Neutrophil (primary cell): ENCODE results near the gene VIT.
A peak's percentile ranks its signal among the peaks of the same experiment; 100 is the strongest.

Source experiments
- H3K27ac ChIP-seq: fragments of 200-600 bp; sonication (generic); 2 replicates; pipeline ENCODE4 v1.5.1; 2016; ENCODE audit warnings: mild to moderate bottlenecking, moderate library complexity
- H3K27me3 ChIP-seq: fragments of 200-600 bp; sonication (generic); 2 replicates; pipeline ENCODE4 v1.6.0; 2016; ENCODE audit warnings: mild to moderate bottlenecking
- H3K36me3 ChIP-seq: fragments of 200-600 bp; sonication (generic); 2 replicates; pipeline ENCODE4 v1.5.1; 2017
- H3K4me1 ChIP-seq, 2 experiments: fragments of 200-600 bp in 1 of 2; sonication (generic) in 1 of 2; 1 replicate in 1 of 2; 2 replicates in 1 of 2; pipeline versions ENCODE4 v1.5.1 to v1.6.1; 2013 to 2016; ENCODE audit warnings: low read depth in 1 of 2, low read length in 1 of 2, mild to moderate bottlenecking in 1 of 2, moderate library complexity in 1 of 2; ENCODE audit not compliant: control insufficient read depth in 1 of 2, insufficient read depth in 1 of 2
- H3K4me3 ChIP-seq, 2 experiments: fragments of 200-600 bp in 1 of 2; sonication (generic) in 1 of 2; 1 replicate in 1 of 2; 2 replicates in 1 of 2; pipeline ENCODE4 v1.5.1; 2013 to 2016; ENCODE audit warnings: low read depth in 1 of 2, low read length in 1 of 2, mild to moderate bottlenecking in 1 of 2, moderate library complexity in 1 of 2
- H3K9me3 ChIP-seq: fragments of 200-600 bp; sonication (generic); 2 replicates; pipeline ENCODE4 v1.5.1; 2016
- TF ChIP-seq, protein P1 (sequence below): fragments of 200-600 bp; sonication (generic); IDR thresholded peaks from 2 replicates; pipeline ENCODE4 v1.5.1; 2016; ENCODE audit warnings: antibody characterized with exemption

The VIT gene

DNA sequence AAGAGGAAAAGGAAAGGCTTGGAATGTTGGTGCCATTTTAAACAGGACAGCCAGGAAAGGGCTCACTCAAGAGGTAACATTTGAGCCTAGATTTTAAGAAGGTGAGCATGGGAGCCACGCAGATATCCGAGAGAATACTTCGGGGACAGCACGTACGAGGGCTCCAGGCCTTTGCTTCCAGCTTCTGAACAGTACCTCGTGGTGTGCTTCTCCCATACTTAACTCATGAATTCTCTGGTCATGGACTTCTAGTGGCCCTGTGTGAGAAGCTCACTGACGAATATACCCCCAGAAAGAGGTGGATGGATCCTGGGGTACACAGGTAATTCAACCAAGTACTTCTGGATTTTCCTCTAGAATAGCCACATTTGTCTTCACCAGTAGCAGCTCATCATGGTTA is 2.7 kb upstream of the VIT start:
- TF ChIP-seq, protein P1, sequence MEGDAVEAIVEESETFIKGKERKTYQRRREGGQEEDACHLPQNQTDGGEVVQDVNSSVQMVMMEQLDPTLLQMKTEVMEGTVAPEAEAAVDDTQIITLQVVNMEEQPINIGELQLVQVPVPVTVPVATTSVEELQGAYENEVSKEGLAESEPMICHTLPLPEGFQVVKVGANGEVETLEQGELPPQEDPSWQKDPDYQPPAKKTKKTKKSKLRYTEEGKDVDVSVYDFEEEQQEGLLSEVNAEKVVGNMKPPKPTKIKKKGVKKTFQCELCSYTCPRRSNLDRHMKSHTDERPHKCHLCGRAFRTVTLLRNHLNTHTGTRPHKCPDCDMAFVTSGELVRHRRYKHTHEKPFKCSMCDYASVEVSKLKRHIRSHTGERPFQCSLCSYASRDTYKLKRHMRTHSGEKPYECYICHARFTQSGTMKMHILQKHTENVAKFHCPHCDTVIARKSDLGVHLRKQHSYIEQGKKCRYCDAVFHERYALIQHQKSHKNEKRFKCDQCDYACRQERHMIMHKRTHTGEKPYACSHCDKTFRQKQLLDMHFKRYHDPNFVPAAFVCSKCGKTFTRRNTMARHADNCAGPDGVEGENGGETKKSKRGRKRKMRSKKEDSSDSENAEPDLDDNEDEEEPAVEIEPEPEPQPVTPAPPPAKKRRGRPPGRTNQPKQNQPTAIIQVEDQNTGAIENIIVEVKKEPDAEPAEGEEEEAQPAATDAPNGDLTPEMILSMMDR: no peak
- H3K4me1 ChIP-seq: peaks cover 10% of the 10 kb centered on the region in 2 experiments
- H3K4me3 ChIP-seq: no peak overlapping the region
- no peaks in the 10 kb centered on the region for H3K27me3 ChIP-seq
- no peak overlapping the region for H3K27ac ChIP-seq
- H3K9me3 ChIP-seq: no peaks in the 10 kb centered on the region
- no peaks in the 10 kb centered on the region for H3K36me3 ChIP-seq

DNA sequence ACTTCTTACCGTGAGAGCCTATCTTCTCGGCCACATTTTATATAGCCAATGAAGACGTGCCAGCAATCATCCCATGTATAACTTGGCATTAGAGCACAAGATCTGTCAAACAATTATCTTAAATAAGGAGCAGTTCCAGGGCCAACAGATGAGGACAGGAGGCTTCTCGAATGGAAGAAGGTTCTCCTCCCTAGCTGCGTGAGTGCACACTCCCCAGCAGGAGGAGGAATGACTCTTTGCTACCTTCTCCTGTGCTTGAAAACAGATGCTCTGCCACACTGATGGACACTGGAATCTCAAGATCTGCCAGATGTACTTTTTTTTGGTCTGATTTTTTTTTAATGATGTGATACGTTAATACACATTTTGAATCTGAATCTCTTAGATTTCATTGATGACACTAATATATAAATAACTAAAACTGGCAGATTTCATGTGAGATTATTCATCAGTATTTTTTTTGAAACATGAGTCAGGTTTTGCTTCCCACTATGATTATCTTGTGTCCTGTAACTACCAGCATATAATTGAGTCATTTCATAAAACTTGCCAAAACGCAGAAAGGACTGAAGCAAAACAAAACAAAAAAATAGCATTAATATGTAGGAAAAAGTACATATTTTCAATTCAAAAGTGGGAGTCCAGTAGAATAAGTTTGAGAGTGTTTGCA is 626 bp upstream of the VIT start:
- Histone ChIP-seq H3K27ac (no peak overlapping the region), H3K9me3 (no peaks in the 10 kb centered on the region), H3K4me3 (no peak overlapping the region), H3K36me3 (no peaks in the 10 kb centered on the region), H3K4me1 (peaks cover 15 to 19% of the 10 kb centered on the region in 2 experiments), H3K27me3 (no peaks in the 10 kb centered on the region)
- TF ChIP-seq, protein P1: no peak

DNA sequence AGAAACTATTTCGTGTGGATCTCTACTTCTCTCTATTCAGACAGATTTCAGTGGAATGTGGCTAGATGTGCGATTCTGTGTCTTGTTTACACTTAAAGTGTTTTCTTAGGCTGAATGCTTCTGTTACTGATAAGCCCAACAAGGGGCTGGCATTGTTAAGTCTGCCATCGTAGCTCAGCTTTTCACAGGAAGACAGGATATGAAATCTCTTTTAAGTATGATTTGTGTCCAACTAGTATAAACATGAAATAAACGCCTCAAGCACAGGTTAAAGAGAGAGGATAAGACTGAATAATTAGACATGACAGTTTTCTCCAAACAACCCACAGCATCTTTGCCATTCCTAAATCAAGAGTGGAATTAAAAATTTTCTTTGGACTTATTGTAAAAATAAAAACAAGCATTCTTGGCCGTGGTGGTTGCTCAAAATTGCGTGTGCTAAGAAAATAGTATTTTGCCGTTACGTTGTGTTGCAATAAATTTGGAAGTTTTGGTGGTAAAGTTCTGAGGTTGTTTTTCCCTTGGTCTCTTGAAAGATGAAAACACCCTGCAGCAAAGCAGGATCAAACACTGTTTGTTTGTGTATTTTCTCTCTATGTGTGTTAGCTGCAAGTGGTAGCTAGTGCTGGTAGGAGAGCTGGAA is 1.0 kb downstream of the VIT start:
- Histone ChIP-seq H3K4me1 (peaks cover 19 to 23% of the 10 kb centered on the region in 2 experiments), H3K36me3 (no peaks in the 10 kb centered on the region), H3K9me3 (no peaks in the 10 kb centered on the region), H3K27me3 (no peaks in the 10 kb centered on the region), H3K4me3 (no peak overlapping the region), H3K27ac (no peak overlapping the region)
- TF ChIP-seq, protein P1: no peak

DNA sequence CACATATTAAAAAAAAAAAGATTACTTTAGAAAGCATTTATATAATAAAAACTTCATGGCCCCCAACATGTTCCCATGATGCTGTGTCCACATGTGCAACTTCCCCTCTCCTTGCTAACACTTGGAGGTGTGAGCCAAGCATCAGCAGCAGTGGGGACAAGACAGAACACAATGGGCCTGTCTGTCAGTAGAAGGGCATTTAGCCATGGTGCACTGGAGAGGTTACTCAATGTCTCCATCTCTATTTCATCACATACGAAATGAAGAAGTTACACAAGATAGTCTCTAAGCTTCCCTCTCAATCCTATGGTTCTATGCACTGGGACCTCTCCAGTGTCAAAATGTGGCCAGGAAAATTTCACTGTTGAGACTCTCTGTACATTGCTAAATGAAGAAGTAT is 2.5 kb downstream of the VIT start:
- Histone ChIP-seq H3K27ac (peak overlapping the region; percentile 63), H3K27me3 (no peaks in the 10 kb centered on the region), H3K4me3 (no peak overlapping the region), H3K4me1 (peaks cover 19 to 27% of the 10 kb centered on the region in 2 experiments), H3K36me3 (no peaks in the 10 kb centered on the region), H3K9me3 (no peaks in the 10 kb centered on the region)
- TF ChIP-seq, protein P1: no peak

DNA sequence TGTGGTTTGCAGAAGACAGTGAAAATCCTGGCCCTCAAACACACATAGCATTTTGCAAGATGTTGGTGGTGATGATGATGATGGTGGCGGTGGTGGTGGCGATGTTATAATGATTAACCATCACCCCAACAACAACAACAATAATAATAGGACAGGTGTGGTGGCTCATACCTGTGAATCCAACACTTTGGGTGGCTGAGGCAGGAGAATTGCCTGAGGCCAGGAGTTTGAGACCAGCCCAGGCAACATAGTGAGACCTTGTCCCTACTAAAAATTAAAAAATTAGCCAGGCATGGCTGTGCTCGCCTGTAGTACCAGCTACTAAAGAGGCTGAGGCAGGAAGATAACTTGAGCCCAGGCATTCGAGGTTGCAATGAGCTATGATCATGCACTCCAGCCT is 3.8 kb downstream of the VIT start:
- TF ChIP-seq, protein P1: no peak
- Histone ChIP-seq H3K27me3 (no peaks in the 10 kb centered on the region), H3K4me3 (no peak overlapping the region), H3K9me3 (no peaks in the 10 kb centered on the region), H3K4me1 (peaks cover 19 to 34% of the 10 kb centered on the region in 2 experiments), H3K36me3 (no peaks in the 10 kb centered on the region), H3K27ac (no peak overlapping the region)
